Mesendoderm (in vitro differentiated cells): Measurements from ENCODE around the gene GPR35.

Experiments used
- DNase-seq: peaks from one replicate; pipeline ENCODE4 v3.0.0; 2013
- H2AK5ac ChIP-seq: 2 replicates; pipeline ENCODE4 v1.6.1; 2013; ENCODE audit warnings: low read length, inconsistent platforms
- H2BK120ac ChIP-seq: 2 replicates; pipeline ENCODE4 v1.6.1; 2013; ENCODE audit warnings: low read depth, mild to moderate bottlenecking, low read length, moderate library complexity, mixed read lengths
- H2BK15ac ChIP-seq: replicated peaks from 2 replicates; pipeline ENCODE4 v1.6.1; 2013; ENCODE audit warnings: low read depth, mild to moderate bottlenecking, moderate library complexity
- H2BK5ac ChIP-seq: 2 replicates; pipeline ENCODE4 v1.6.1; 2013; ENCODE audit warnings: low read length, inconsistent platforms
- H3K18ac ChIP-seq: 2 replicates; pipeline ENCODE4 v1.6.1; 2013; ENCODE audit warnings: mild to moderate bottlenecking, low read length, mixed read lengths
- H3K23ac ChIP-seq: one replicate; pipeline ENCODE4 v1.6.1; 2013; ENCODE audit warnings: low read length
- H3K27ac ChIP-seq: 2 replicates; pipeline ENCODE4 v1.5.1; 2013; ENCODE audit warnings: low read depth, mild to moderate bottlenecking, inconsistent platforms, low read length, moderate library complexity
- H3K27me3 ChIP-seq: 2 replicates; pipeline ENCODE4 v1.6.1; 2013; ENCODE audit warnings: low read length, control low read depth, mild to moderate bottlenecking, inconsistent platforms; ENCODE audit not compliant: insufficient read depth, poor library complexity
- H3K36me3 ChIP-seq: 2 replicates; pipeline ENCODE4 v1.6.1; 2013; ENCODE audit warnings: low read length, inconsistent platforms; ENCODE audit not compliant: control insufficient read depth, insufficient read depth
- H3K4ac ChIP-seq: one replicate; pipeline ENCODE4 v1.6.1; 2013; ENCODE audit warnings: low read depth, mild to moderate bottlenecking, low read length, moderate library complexity
- H3K4me1 ChIP-seq: 2 replicates; pipeline ENCODE4 v1.6.1; 2013; ENCODE audit warnings: low read depth, low read length, inconsistent platforms; ENCODE audit not compliant: control insufficient read depth
- H3K4me2 ChIP-seq: 2 replicates; pipeline ENCODE4 v1.6.1; 2013; ENCODE audit warnings: low read length
- H3K4me3 ChIP-seq: 2 replicates; pipeline ENCODE4 v1.5.1; 2013; ENCODE audit warnings: mild to moderate bottlenecking, low read length
- H3K56ac ChIP-seq: one replicate; pipeline ENCODE4 v1.6.1; 2013; ENCODE audit warnings: low read length
- H3K79me1 ChIP-seq: 2 replicates; pipeline ENCODE4 v1.6.1; 2013; ENCODE audit warnings: low read length, inconsistent platforms
- H3K79me2 ChIP-seq: 2 replicates; pipeline ENCODE4 v1.6.1; 2013; ENCODE audit warnings: mild to moderate bottlenecking, low read length; ENCODE audit not compliant: control insufficient read depth, insufficient read depth
- H3K9ac ChIP-seq: 2 replicates; pipeline ENCODE4 v1.6.1; 2013; ENCODE audit warnings: low read length, inconsistent platforms
- H4K5ac ChIP-seq: one replicate; pipeline ENCODE4 v1.6.1; 2013; ENCODE audit warnings: low read length
- H4K8ac ChIP-seq: one replicate; pipeline ENCODE4 v1.6.1; 2013; ENCODE audit warnings: low read depth, mild to moderate bottlenecking, control low read depth, low read length, moderate library complexity
- WGBS: extraction: QIAGEN DNeasy Blood & Tissue Kit; methylation state at CpG from one replicate; pipeline ENCODE4 v1.1.7; 2013; ENCODE audit warnings: low lambda C conversion rate, missing lambda C conversion rate; ENCODE audit not compliant: insufficient coverage; ENCODE audit errors: extremely low coverage; 5-methylcytosine and 5-hydroxymethylcytosine counted together

The GPR35 gene

DNA sequence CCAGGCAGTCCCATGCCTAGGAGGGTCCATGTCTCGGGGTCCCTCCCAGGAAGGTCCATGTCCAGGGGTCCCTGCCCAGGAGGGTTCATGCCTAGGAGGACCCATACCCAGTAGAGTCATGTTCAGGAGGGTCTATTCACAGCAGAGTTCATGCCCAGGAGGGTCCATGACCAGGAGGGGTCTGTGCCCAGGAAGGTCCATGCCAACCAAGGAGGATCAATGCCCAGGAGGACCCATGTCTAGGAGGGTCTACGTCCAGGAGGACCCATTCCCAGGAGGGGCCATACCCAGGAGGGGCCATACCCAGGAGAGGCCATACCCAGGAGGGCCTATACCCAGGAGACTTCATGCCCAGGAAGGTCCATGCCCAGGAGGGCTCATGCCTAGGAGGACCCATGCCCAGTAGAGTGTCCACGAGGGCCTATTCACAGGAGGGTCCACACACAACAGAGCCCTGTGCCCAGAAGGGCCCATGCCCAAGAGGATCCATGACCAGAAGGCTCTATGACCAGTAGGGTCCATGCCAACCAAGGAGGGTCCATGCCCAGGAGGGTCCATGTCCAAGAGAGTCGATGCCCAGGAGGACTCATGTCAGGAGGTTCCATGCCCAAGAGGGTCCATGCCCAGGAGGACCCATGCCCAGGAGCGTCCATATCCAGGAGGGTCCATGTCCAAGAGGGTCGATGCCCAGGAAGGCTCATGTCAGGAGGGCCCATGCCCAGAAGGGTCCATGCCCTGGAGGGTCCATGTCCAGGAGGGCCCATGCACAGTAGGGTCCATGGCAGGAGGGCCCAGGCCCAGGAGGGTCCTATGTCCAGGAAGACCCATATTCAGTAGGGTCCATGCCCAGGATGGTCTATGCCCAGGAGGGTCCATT lies 10.1 kb downstream of the GPR35 start:
- Histone ChIP-seq H3K27ac (no peak overlapping the region), H3K27me3 (no peaks in the 10 kb centered on the region), H2BK5ac (no peak overlapping the region), H3K4me2 (no peak overlapping the region), H4K8ac (no peak overlapping the region), H3K56ac (no peak overlapping the region), H3K79me2 (no peaks in the 10 kb centered on the region), H3K4ac (no peak overlapping the region), H2AK5ac (no peak overlapping the region), H3K9ac (no peak overlapping the region), H3K18ac (no peak overlapping the region), H3K36me3 (no peaks in the 10 kb centered on the region), H3K4me3 (no peak overlapping the region), H4K5ac (no peak overlapping the region), H2BK120ac (no peak overlapping the region), H3K4me1 (no peaks in the 10 kb centered on the region), H2BK15ac (no peak overlapping the region), H3K79me1 (no peaks in the 10 kb centered on the region), H3K23ac (no peak overlapping the region)
- no peak for DNase-seq
- no CpG with 5 or more reads among the region's 6 CpGs for WGBS

DNA sequence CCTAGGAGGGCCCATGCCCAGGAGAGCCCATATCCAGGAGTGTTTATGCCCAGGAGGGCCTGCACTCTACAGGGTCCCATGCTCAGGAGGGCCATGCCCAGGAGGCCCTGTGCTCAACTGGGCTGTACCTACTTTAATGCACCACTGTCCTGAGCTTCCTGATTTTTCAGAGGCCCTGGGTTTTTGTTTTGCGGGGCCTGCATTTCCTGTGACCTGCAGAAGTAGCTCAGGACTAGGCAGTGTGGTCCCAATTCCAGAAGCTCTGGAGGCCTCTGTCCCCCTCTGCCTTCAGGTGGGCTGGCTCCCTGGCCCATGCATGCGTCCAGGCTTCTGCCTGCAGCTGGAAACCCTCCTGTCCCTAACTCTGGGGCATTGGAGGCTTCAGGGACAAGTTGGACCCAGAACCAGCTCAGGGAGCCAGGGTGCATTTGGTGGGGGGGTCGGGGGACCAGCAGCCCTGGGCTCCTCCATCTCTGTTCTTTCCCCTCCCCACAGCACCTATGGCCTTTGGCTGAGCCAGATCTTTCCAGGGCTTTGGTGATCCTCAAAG lies 10.8 kb downstream of the GPR35 start:
- no peak overlapping the region for H3K56ac ChIP-seq
- WGBS: no CpG with 5 or more reads among the region's 3 CpGs

DNA sequence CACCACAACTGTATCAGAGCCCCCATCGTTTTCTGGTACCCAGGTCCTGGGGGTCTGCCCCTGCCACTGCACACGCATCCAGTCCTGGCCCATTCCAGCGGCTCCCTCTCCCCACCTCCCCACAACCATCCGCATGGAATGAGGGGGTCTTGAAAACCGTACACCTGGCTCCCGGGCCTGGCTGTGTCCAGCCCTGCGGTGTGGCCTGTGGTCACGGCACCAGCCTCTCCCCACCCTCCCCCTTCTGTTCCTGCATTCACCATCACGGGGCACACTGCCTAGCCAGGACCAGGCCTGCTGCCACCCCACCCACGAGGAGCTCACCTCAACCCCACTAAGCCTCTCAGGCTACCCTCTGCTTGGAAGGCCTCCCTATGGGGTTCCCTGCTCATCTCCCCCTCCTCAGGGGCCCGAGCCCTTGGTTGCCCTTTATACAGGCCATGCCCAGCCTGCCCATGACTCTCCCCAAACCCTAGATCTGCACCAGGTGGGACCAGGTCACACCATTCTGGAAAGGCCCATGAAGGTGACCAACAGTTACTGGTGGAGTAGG lies 11.4 kb downstream of the GPR35 start:
- H3K4me3 ChIP-seq: no peak overlapping the region
- H3K79me1 ChIP-seq: no peaks in the 10 kb centered on the region
- H2AK5ac ChIP-seq: no peak overlapping the region
- H2BK120ac ChIP-seq: no peak overlapping the region
- no peak overlapping the region for H4K8ac ChIP-seq
- H3K23ac ChIP-seq: no peak overlapping the region
- no peaks in the 10 kb centered on the region for H3K27me3 ChIP-seq
- H4K5ac ChIP-seq: no peak overlapping the region
- no peaks in the 10 kb centered on the region for H3K4me1 ChIP-seq
- no peaks in the 10 kb centered on the region for H3K79me2 ChIP-seq
- H2BK5ac ChIP-seq: no peak overlapping the region
- H3K4ac ChIP-seq: no peak overlapping the region
- WGBS: no CpG with 5 or more reads among the region's 11 CpGs
- no peak overlapping the region for H3K27ac ChIP-seq
- H3K18ac ChIP-seq: no peak overlapping the region
- no peak overlapping the region for H3K9ac ChIP-seq
- no peak overlapping the region for H2BK15ac ChIP-seq
- H3K4me2 ChIP-seq: no peak overlapping the region
- H3K36me3 ChIP-seq: no peaks in the 10 kb centered on the region
- DNase-seq: no peak
- no peak overlapping the region for H3K56ac ChIP-seq

More for the DNA sequence above, 10.8 kb downstream of the GPR35 start:
- H4K8ac ChIP-seq: no peak overlapping the region
- no peak overlapping the region for H3K23ac ChIP-seq
- no peaks in the 10 kb centered on the region for H3K79me2 ChIP-seq
- no peaks in the 10 kb centered on the region for H3K79me1 ChIP-seq
- H3K18ac ChIP-seq: no peak overlapping the region
- no peaks in the 10 kb centered on the region for H3K27me3 ChIP-seq
- no peak overlapping the region for H3K27ac ChIP-seq
- no peak overlapping the region for H2BK5ac ChIP-seq
- H3K9ac ChIP-seq: no peak overlapping the region
- H3K4ac ChIP-seq: no peak overlapping the region
- H2BK120ac ChIP-seq: no peak overlapping the region
- H2BK15ac ChIP-seq: no peak overlapping the region
- H3K4me1 ChIP-seq: no peaks in the 10 kb centered on the region
- H3K4me3 ChIP-seq: no peak overlapping the region
- DNase-seq: no peak
- H3K4me2 ChIP-seq: no peak overlapping the region
- no peak overlapping the region for H2AK5ac ChIP-seq
- H4K5ac ChIP-seq: no peak overlapping the region
- no peaks in the 10 kb centered on the region for H3K36me3 ChIP-seq

DNA sequence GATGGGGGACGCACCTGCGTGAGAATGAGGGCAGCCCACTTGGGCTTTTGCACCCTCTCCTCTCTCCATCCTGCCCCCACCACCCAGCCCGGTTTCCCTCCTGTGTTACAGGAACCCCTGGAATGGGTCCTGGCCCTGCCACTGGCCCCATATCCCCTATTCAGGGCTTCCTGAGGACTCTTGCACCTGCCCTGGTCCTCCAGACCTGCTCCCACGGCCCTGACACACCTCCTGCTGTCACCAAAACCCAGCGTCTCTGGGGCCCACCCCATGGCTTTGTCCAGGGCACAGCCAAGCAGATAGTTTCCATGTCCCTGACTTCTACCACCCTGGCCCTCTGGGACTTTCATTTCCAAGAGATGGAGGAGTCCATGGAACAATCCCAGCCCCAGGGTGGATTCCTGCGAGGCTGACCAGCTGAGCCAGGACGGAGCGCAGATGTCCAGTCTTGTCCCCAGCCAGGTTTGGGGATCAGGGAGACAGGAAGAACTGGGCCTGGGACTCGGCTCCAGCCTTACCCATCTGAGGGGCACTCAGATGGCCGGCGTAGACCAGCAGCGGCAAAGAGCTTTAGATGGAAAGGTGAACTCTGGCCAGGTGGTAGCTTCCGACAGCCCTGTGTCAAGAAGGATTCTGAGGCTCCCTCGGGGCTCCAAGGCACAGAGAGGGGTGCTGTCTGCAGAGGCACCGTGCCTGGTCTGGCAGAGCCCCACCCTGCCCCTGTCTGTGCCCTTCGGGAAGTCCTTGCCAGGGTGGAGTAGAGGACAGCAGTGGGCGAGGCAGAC lies 12.0 kb downstream of the GPR35 start:
- Histone ChIP-seq H2AK5ac (no peak overlapping the region), H3K4me1 (no peaks in the 10 kb centered on the region), H3K23ac (no peak overlapping the region), H4K8ac (no peak overlapping the region), H4K5ac (no peak overlapping the region), H3K79me1 (no peaks in the 10 kb centered on the region), H3K56ac (no peak overlapping the region), H3K4ac (no peak overlapping the region), H3K79me2 (no peaks in the 10 kb centered on the region), H3K9ac (no peak overlapping the region), H3K4me3 (no peak overlapping the region), H3K4me2 (no peak overlapping the region), H3K27ac (no peak overlapping the region), H3K27me3 (no peaks in the 10 kb centered on the region), H2BK5ac (no peak overlapping the region), H3K18ac (no peak overlapping the region), H2BK15ac (no peak overlapping the region), H3K36me3 (no peaks in the 10 kb centered on the region), H2BK120ac (no peak overlapping the region)
- no peak for DNase-seq
- no CpG with 5 or more reads among the region's 17 CpGs for WGBS

DNA sequence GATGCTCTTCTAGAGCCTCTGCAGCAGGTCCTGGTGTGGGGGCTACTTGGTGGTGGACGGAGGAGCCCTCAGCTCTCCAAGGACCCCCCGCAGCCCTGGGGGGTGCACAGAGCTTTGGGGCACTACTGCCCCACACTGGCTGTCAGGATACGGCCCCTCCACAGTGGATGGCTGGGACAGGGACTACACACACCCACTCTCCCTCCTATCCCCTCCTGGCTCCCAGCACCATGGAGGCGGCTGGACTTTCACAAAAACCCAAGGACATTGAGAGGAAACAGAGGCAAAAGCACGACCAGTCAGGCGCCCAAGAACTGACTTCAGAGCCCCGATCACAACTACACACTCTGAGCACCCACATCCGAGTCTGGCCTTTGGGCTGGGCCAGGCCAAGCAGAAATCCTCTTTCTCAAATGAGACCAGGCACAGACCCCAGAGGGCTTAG lies 12.6 kb downstream of the GPR35 start:
- Histone ChIP-seq H2AK5ac (no peak overlapping the region), H3K4me1 (no peaks in the 10 kb centered on the region), H2BK5ac (no peak overlapping the region), H3K18ac (no peak overlapping the region), H2BK120ac (no peak overlapping the region), H3K56ac (no peak overlapping the region), H3K27ac (no peak overlapping the region), H4K8ac (no peak overlapping the region), H3K27me3 (no peaks in the 10 kb centered on the region), H3K9ac (no peak overlapping the region), H3K4ac (no peak overlapping the region), H3K79me1 (no peaks in the 10 kb centered on the region), H3K23ac (no peak overlapping the region), H3K79me2 (no peaks in the 10 kb centered on the region), H3K36me3 (no peaks in the 10 kb centered on the region), H4K5ac (no peak overlapping the region), H3K4me3 (no peak overlapping the region), H3K4me2 (no peak overlapping the region), H2BK15ac (no peak overlapping the region)
- WGBS: no CpG with 5 or more reads among the region's 8 CpGs
- no peak for DNase-seq
